HCEC 1CT (cell line): ENCODE measurements around the gene RPL38.
A peak's percentile ranks its signal among the peaks of the same experiment; 100 is the strongest.
"Not testable (repeated sequence)": the region's sequence is repeated elsewhere in the genome, so short reads cannot be mapped to it uniquely, and the experiment has no call there.

ENCODE experiments used
- DNase-seq: peaks from one replicate; pipeline ENCODE4 v3.0.0-alpha.2; 2017

Gene RPL38

GRCh38 chr17:74185571-74186185 is 17.8 kb upstream of the RPL38 start:
- no peak for DNase-seq

GRCh38 chr17:74186498-74186897 is 17.0 kb upstream of the RPL38 start:
- no peak for DNase-seq

- DNase-seq: no peak
Observed at GRCh38 chr17:74187761-74188160, 15.7 kb upstream of the RPL38 start.

GRCh38 chr17:74188687-74189086 is 14.8 kb upstream of the RPL38 start:
- DNase-seq: not testable (repeated sequence)

- peak; percentile 35 for DNase-seq
Observed at GRCh38 chr17:74190154-74190553, 13.3 kb upstream of the RPL38 start.

- peak; percentile 15 for DNase-seq
Observed at GRCh38 chr17:74190807-74191406, 12.6 kb upstream of the RPL38 start.

- DNase-seq: peak; percentile 90
Observed at GRCh38 chr17:74192950-74193781, 10.3 kb upstream of the RPL38 start.

GRCh38 chr17:74194682-74195081 is 8.8 kb upstream of the RPL38 start:
- DNase-seq: no peak

GRCh38 chr17:74196541-74197317 is 6.7 kb upstream of the RPL38 start:
- no peak for DNase-seq

GRCh38 chr17:74197801-74198200 is 5.7 kb upstream of the RPL38 start:
- no peak for DNase-seq

- no peak for DNase-seq
Observed at GRCh38 chr17:74198694-74199093, 4.8 kb upstream of the RPL38 start.

- peak; percentile 51 for DNase-seq
Observed at GRCh38 chr17:74199306-74200092, 4.0 kb upstream of the RPL38 start.

GRCh38 chr17:74200112-74200511 is 3.4 kb upstream of the RPL38 start:
- no peak for DNase-seq

- peak; percentile 71 for DNase-seq
Observed at GRCh38 chr17:74201250-74201649, 2.2 kb upstream of the RPL38 start.

GRCh38 chr17:74201948-74202347 is 1.5 kb upstream of the RPL38 start:
- DNase-seq: no peak

- no peak for DNase-seq
Observed at GRCh38 chr17:74202938-74203337, 540 bp upstream of the RPL38 start.

GRCh38 chr17:74204474-74204873 is 996 bp downstream of the RPL38 start:
- DNase-seq: no peak

- no peak for DNase-seq
Observed at GRCh38 chr17:74205274-74205673, 1.8 kb downstream of the RPL38 start.

GRCh38 chr17:74206332-74206818 is 2.9 kb downstream of the RPL38 start:
- no peak for DNase-seq

- DNase-seq: peak; percentile 53
Observed at GRCh38 chr17:74210191-74211140, 7.0 kb downstream of the RPL38 start.
